Neural progenitor cell (in vitro differentiated cells): ENCODE measurements around the gene GNPAT. TPM values are rescaled to one million over a fixed set of nuclear protein-coding genes. Genes with fewer than 3 reads are reported as not detected.
A peak's percentile ranks its signal among the peaks of the same experiment; 100 is the strongest.

Source experiments
- DNase-seq: peaks from one replicate; pipeline ENCODE4 v3.0.0-alpha.2; 2016; ENCODE audit warnings: low spot score
- H2AFZ ChIP-seq: fragments of 200-600 bp; sonication (generic); replicated peaks from 2 replicates; pipeline ENCODE4 v1.6.1; 2016; ENCODE audit warnings: antibody characterized with exemption
- H3F3A ChIP-seq: fragments of 200-600 bp; sonication (generic); 2 replicates; pipeline ENCODE4 v1.6.1; 2016; ENCODE audit warnings: antibody characterized with exemption, low read depth
- H3K27ac ChIP-seq: fragments of 200-600 bp; sonication (generic); 2 replicates; pipeline ENCODE4 v1.5.1; 2016; ENCODE audit warnings: mild to moderate bottlenecking
- H3K27me3 ChIP-seq: fragments of 200-600 bp; sonication (generic); 2 replicates; pipeline ENCODE4 v1.6.1; 2016; ENCODE audit warnings: mild to moderate bottlenecking, moderate library complexity
- H3K36me3 ChIP-seq: fragments of 200-600 bp; sonication (generic); 2 replicates; pipeline ENCODE4 v1.5.1; 2016
- H3K4me1 ChIP-seq: fragments of 200-600 bp; sonication (generic); 2 replicates; pipeline ENCODE4 v1.6.1; 2016; ENCODE audit warnings: mixed run types
- H3K4me2 ChIP-seq: fragments of 200-600 bp; sonication (generic); 2 replicates; pipeline ENCODE4 v1.6.1; 2016
- H3K4me3 ChIP-seq: fragments of 200-600 bp; sonication (generic); 2 replicates; pipeline ENCODE4 v1.5.1; 2016
- H3K79me2 ChIP-seq: fragments of 200-600 bp; sonication (generic); 2 replicates; pipeline ENCODE4 v1.6.1; 2016; ENCODE audit warnings: low read depth
- H3K9ac ChIP-seq: fragments of 200-600 bp; sonication (generic); 2 replicates; pipeline ENCODE4 v1.6.1; 2016
- H3K9me3 ChIP-seq: fragments of 200-600 bp; sonication (generic); 2 replicates; pipeline ENCODE4 v1.5.1; 2016; ENCODE audit warnings: low read depth
- H4K20me1 ChIP-seq: fragments of 200-600 bp; sonication (generic); 2 replicates; pipeline ENCODE4 v1.6.1; 2016; ENCODE audit warnings: low read depth
- H3K27ac Mint-ChIP-seq: 3 replicates; pipeline ENCODE4 v1.8.0; 2021; ENCODE audit warnings: mixed read lengths
- H3K27me3 Mint-ChIP-seq: 2 replicates; pipeline ENCODE4 v1.8.0; 2022; ENCODE audit warnings: low read depth, mild to moderate bottlenecking, inconsistent platforms, moderate library complexity, mixed read lengths; ENCODE audit not compliant: insufficient read depth
- H3K36me3 Mint-ChIP-seq: 3 replicates; pipeline ENCODE4 v1.8.0; 2021; ENCODE audit warnings: mixed read lengths
- H3K4me1 Mint-ChIP-seq: 3 replicates; pipeline ENCODE4 v1.8.0; 2021; ENCODE audit warnings: mixed read lengths
- H3K4me3 Mint-ChIP-seq: 3 replicates; pipeline ENCODE4 v1.8.0; 2021; ENCODE audit warnings: mild to moderate bottlenecking, moderate library complexity, mixed read lengths
- H3K9me3 Mint-ChIP-seq: 3 replicates; pipeline ENCODE4 v1.8.0; 2020; ENCODE audit warnings: mixed read lengths
- CTCF ChIP-seq: fragments of 200-600 bp; sonication (generic); IDR thresholded peaks from 2 replicates; pipeline ENCODE4 v1.5.1; 2017; ENCODE audit warnings: antibody characterized with exemption, mild to moderate bottlenecking
- EZH2 ChIP-seq: fragments of 200-600 bp; sonication (generic); IDR thresholded peaks from 2 replicates; pipeline ENCODE4 v1.6.1; 2017; ENCODE audit warnings: antibody characterized with exemption, mild to moderate bottlenecking, moderate library complexity
- EZH2phosphoT487 ChIP-seq: fragments of 200-600 bp; sonication (generic); IDR thresholded peaks from 2 replicates; pipeline ENCODE4 v1.6.1; 2017; ENCODE audit warnings: antibody characterized with exemption
- total RNA-seq: library from RNA; depleted of rRNA; stranded (reverse); fragments of >200 nt; gene quantifications from 2 replicates; pipeline ENCODE4 v1.2.3, GENCODE V29; 2015; ENCODE audit warnings: low replicate concordance

Gene GNPAT
- total RNA-seq, 1 donor from 2014 or later, result 137 TPM

DNA sequence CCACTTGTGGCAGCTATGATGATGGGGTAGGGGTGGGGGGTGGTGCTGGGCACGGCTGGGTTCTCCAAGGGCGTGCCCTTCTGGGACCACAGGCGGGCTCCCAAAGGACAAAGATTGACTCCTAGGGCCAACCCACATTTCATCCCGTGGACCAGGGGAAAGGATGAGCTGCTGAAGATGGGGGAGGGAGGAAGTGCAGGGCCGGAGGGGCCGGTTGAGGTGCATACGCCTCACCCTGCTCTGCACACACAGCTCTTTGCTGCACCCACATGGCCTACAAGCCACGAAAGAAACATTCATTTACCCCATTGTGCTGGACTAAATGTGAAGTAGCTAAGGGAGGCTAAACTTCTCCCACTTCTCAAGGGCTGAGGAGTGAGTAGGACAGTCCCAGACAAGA, 34.2 kb upstream of the GNPAT start:
- H3K4me3 Mint-ChIP-seq, result no peak overlapping the region
- H3K27ac ChIP-seq, result no peak overlapping the region
- no peaks in the 10 kb centered on the region for H3K36me3 ChIP-seq
- no peak overlapping the region for H3K4me2 ChIP-seq
- TF ChIP-seq EZH2 (no peak), CTCF (peak; percentile 33), EZH2phosphoT487 (no peak)
- no peaks in the 10 kb centered on the region for H3K36me3 Mint-ChIP-seq
- H3K27me3 Mint-ChIP-seq, result peaks cover 9% of the 10 kb centered on the region
- H3K4me3 ChIP-seq, result no peak overlapping the region
- H3K4me1 ChIP-seq, result no peaks in the 10 kb centered on the region
- H3K27me3 ChIP-seq, result peaks cover 43% of the 10 kb centered on the region
- peak overlapping the region; percentile 53 for H3K27ac Mint-ChIP-seq
- H4K20me1 ChIP-seq, result no peaks in the 10 kb centered on the region
- no peaks in the 10 kb centered on the region for H3K9me3 Mint-ChIP-seq
- H3K9me3 ChIP-seq, result no peaks in the 10 kb centered on the region
- no peaks in the 10 kb centered on the region for H3F3A ChIP-seq
- H2AFZ ChIP-seq, result no peak overlapping the region
- peak; percentile 47 for DNase-seq
- peaks cover 5% of the 10 kb centered on the region for H3K4me1 Mint-ChIP-seq
- H3K9ac ChIP-seq, result no peak overlapping the region
- no peaks in the 10 kb centered on the region for H3K79me2 ChIP-seq

GRCh38 chr1:231207437-231207836, 33.6 kb upstream of the GNPAT start:
- H3K4me1 Mint-ChIP-seq, result peaks cover 5% of the 10 kb centered on the region
- H3K9ac ChIP-seq, result no peak overlapping the region
- no peak for TF ChIP-seq CTCF
- no peak for TF ChIP-seq EZH2phosphoT487
- no peak for TF ChIP-seq EZH2
- H3K27ac Mint-ChIP-seq, result no peak overlapping the region
- no peaks in the 10 kb centered on the region for H3K36me3 ChIP-seq
- H3K4me3 Mint-ChIP-seq, result no peak overlapping the region
- H3K36me3 Mint-ChIP-seq, result no peaks in the 10 kb centered on the region
- no peak overlapping the region for H2AFZ ChIP-seq
- no peaks in the 10 kb centered on the region for H3K9me3 ChIP-seq
- no peak overlapping the region for H3K27ac ChIP-seq
- no peaks in the 10 kb centered on the region for H3K4me1 ChIP-seq
- H3K79me2 ChIP-seq, result no peaks in the 10 kb centered on the region
- no peaks in the 10 kb centered on the region for H3F3A ChIP-seq
- H3K27me3 ChIP-seq, result peaks cover 43% of the 10 kb centered on the region
- no peak for DNase-seq
- no peaks in the 10 kb centered on the region for H4K20me1 ChIP-seq
- H3K27me3 Mint-ChIP-seq, result peaks cover 14% of the 10 kb centered on the region
- H3K9me3 Mint-ChIP-seq, result no peaks in the 10 kb centered on the region
- H3K4me3 ChIP-seq, result no peak overlapping the region
- H3K4me2 ChIP-seq, result no peak overlapping the region

- Histone ChIP-seq H3K4me2 (no peak overlapping the region), H3K36me3 (no peaks in the 10 kb centered on the region), H3K9me3 (no peaks in the 10 kb centered on the region), H3F3A (no peaks in the 10 kb centered on the region), H4K20me1 (no peaks in the 10 kb centered on the region), H2AFZ (no peak overlapping the region), H3K79me2 (no peaks in the 10 kb centered on the region), H3K4me3 (no peak overlapping the region), H3K27ac (no peak overlapping the region), H3K4me1 (no peaks in the 10 kb centered on the region), H3K27me3 (peaks cover 43% of the 10 kb centered on the region), H3K9ac (no peak overlapping the region)
- H3K36me3 Mint-ChIP-seq, result no peaks in the 10 kb centered on the region
- H3K27me3 Mint-ChIP-seq, result peaks cover 21% of the 10 kb centered on the region
- no peak overlapping the region for H3K4me3 Mint-ChIP-seq
- no peak overlapping the region for H3K27ac Mint-ChIP-seq
- TF ChIP-seq EZH2 (no peak), EZH2phosphoT487 (no peak), CTCF (no peak)
- DNase-seq, result no peak
- H3K9me3 Mint-ChIP-seq, result no peaks in the 10 kb centered on the region
- H3K4me1 Mint-ChIP-seq, result peaks cover 5% of the 10 kb centered on the region
Observed at GRCh38 chr1:231208980-231209379, 32.0 kb upstream of the GNPAT start.
